ENCODE measurements around the gene MAP3K2.

DNA sequence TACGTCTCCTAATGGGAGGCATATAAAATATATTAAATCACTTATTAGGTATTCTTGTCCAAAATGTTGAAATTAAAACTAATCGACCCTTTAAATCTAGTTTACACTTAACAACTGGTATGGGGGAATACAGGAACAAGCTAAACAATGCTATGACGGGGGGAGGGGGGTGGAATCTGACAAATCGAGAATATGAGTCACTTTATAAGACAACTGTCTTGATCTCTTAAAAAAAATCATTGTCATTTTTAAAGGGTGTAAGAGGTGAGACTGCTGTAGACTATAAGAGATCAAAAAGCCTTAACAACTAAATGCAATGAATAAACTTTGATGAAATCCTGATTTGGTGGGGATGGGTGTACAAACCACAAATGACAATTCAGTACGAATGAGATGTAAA lies 6.0 kb downstream of the MAP3K2 start:
- TF ChIP-seq FOXM1 (IDR thresholded peaks at IDR 0.05; ENCODE audit: borderline replicate concordance) = no peak
- no peak for TF ChIP-seq SP1 (IDR thresholded peaks at IDR 0.05)
- TF ChIP-seq HDGF (IDR thresholded peaks at IDR 0.05; ENCODE audit: borderline replicate concordance) = no peak
- no peak for TF ChIP-seq FOXK2 (IDR thresholded peaks at IDR 0.05)
- no peak for TF ChIP-seq ZNF384 (IDR thresholded peaks at IDR 0.05)
- TF ChIP-seq BHLHE40 (IDR thresholded peaks at IDR 0.05; ENCODE audit: borderline replicate concordance) = no peak

Measured in HEK293T (cell line).